ENCODE data around the gene TRIM60. TPM values are rescaled to one million over a fixed set of nuclear protein-coding genes. Genes with fewer than 3 reads are reported as not detected.

Gene TRIM60
- total RNA-seq, 1 experiment from 2014 or later, result not detected

DNA sequence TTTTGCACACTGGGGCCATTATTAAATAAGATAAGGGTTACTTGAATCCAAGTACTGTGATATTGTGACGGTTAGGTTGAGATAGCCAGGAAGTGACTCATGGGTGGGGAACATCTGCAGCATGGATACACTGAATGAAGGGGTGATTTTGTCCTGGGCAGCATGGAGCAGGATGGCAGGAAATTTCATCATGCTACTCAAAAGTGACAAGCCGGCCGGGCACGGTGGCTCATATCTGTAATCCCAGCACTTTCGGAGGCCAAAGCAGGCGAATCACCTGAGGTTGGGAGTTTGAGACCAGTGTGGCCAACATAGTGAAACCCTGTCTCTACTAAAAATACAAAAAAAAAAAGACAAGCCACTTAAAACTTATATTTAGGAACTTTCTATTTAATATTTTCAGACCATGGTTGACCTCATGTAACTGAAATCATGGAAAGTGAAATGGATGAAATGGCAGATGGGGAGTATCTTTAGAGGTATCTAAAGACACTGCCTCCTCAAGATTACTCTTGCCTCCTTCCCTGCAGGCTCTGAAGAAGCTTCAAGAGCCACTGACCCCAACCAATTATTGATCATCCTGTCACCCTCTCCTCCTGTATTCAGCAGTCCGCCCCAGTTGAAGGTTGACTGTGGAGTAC lies 3.9 kb upstream of the TRIM60 start:
- Mint-ChIP-seq H3K27me3 (ENCODE audit: insufficient read depth, unreplicated experiment) (no peaks in the 10 kb centered on the region), H3K27ac (ENCODE audit: low read depth, unreplicated experiment) (no peak overlapping the region), H3K9me3 (ENCODE audit: unreplicated experiment) (no peaks in the 10 kb centered on the region), H3K4me1 (ENCODE audit: insufficient read depth, unreplicated experiment) (no peaks in the 10 kb centered on the region), H3K36me3 (ENCODE audit: insufficient read depth, unreplicated experiment) (no peaks in the 10 kb centered on the region), H3K4me3 (ENCODE audit: unreplicated experiment) (no peak overlapping the region)
- ChIA-PET CTCF (interaction anchor here (0.6 kb wide), 1 partner anchor 69 kb away, joined by 4 read pairs; no protein-coding TSS in a partner anchor), POLR2A (no interaction called here)
- peak; percentile 10 for DNase-seq (ENCODE audit: unreplicated experiment)
- intact Hi-C loops (cut with micrococcal nuclease), result no loop called here
- TF ChIP-seq, protein P1, sequence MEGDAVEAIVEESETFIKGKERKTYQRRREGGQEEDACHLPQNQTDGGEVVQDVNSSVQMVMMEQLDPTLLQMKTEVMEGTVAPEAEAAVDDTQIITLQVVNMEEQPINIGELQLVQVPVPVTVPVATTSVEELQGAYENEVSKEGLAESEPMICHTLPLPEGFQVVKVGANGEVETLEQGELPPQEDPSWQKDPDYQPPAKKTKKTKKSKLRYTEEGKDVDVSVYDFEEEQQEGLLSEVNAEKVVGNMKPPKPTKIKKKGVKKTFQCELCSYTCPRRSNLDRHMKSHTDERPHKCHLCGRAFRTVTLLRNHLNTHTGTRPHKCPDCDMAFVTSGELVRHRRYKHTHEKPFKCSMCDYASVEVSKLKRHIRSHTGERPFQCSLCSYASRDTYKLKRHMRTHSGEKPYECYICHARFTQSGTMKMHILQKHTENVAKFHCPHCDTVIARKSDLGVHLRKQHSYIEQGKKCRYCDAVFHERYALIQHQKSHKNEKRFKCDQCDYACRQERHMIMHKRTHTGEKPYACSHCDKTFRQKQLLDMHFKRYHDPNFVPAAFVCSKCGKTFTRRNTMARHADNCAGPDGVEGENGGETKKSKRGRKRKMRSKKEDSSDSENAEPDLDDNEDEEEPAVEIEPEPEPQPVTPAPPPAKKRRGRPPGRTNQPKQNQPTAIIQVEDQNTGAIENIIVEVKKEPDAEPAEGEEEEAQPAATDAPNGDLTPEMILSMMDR (IDR thresholded peaks at IDR 0.05; ENCODE audit: unreplicated experiment), result no peak
- no TSS peak for BruUV-seq (replicated peaks)

DNA sequence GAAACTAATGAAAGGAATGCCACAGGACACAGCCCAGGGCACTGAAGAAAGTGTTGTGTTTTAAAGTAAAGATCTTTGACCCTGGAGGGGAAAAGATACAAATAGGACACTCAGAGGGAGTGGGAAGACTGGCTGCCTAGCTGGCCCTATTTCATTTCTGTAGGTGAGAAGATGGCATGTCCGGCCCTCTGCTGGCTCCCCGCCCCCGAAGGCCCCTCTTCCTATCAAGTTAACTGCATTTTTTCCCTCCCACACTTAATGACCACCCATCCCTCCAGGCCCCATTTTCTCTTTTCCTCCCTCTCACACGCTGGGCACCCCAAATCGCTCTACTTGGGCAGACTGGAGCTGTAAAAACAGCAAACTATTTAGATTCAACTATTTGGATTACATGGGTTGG lies 16.4 kb downstream of the TRIM60 start:
- Mint-ChIP-seq H3K9me3 (ENCODE audit: unreplicated experiment) (no peaks in the 10 kb centered on the region), H3K27ac (ENCODE audit: low read depth, unreplicated experiment) (no peak overlapping the region), H3K4me3 (ENCODE audit: unreplicated experiment) (no peak overlapping the region), H3K27me3 (ENCODE audit: insufficient read depth, unreplicated experiment) (no peaks in the 10 kb centered on the region), H3K36me3 (ENCODE audit: insufficient read depth, unreplicated experiment) (no peaks in the 10 kb centered on the region), H3K4me1 (ENCODE audit: insufficient read depth, unreplicated experiment) (no peaks in the 10 kb centered on the region)
- CTCF ChIA-PET, result interaction anchor here (0.6 kb wide), 1 partner anchor 14 kb away, joined by 3 read pairs; no protein-coding TSS in a partner anchor
- POLR2A ChIA-PET, result interaction anchor here (0.7 kb wide), 1 partner anchor 303 kb away, joined by 3 read pairs; no protein-coding TSS in a partner anchor
- TF ChIP-seq, protein P1 (IDR thresholded peaks at IDR 0.05; ENCODE audit: unreplicated experiment), result no peak
- intact Hi-C loops (cut with micrococcal nuclease), result no loop called here
- DNase-seq (ENCODE audit: unreplicated experiment), result no peak
- BruUV-seq (replicated peaks), result no TSS peak

DNA sequence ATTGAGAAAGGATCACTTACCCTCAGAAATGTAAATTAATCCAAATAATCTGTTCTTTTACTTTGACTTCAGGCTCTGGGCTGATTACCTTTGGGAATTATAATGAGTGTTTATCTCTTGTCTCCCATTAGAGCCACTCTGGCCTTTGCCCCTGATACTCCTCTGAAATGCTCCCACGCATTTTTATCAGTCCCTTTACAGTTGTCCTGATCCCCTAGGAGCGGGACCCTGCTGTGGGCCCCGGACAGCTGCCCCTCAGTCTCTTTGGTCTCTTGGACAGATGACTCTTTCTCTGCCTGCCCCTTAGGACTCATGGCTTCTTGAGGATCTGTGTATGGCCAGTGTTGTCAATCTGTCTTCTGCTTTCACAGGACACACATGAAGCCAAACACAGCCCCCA lies 20.8 kb downstream of the TRIM60 start:
- H3K4me3 Mint-ChIP-seq (ENCODE audit: unreplicated experiment), result no peak overlapping the region
- no TSS peak for BruUV-seq (replicated peaks)
- CTCF ChIA-PET, result no interaction called here
- no peaks in the 10 kb centered on the region for H3K27me3 Mint-ChIP-seq (ENCODE audit: insufficient read depth, unreplicated experiment)
- peak overlapping the region; percentile 62 for H3K27ac Mint-ChIP-seq (ENCODE audit: low read depth, unreplicated experiment)
- POLR2A ChIA-PET, result no interaction called here
- intact Hi-C loops (cut with micrococcal nuclease), result no loop called here
- DNase-seq (ENCODE audit: unreplicated experiment), result no peak
- TF ChIP-seq, protein P1 (IDR thresholded peaks at IDR 0.05; ENCODE audit: unreplicated experiment), result no peak
- no peaks in the 10 kb centered on the region for H3K4me1 Mint-ChIP-seq (ENCODE audit: insufficient read depth, unreplicated experiment)
- no peaks in the 10 kb centered on the region for H3K9me3 Mint-ChIP-seq (ENCODE audit: unreplicated experiment)
- H3K36me3 Mint-ChIP-seq (ENCODE audit: insufficient read depth, unreplicated experiment), result no peaks in the 10 kb centered on the region

DNA sequence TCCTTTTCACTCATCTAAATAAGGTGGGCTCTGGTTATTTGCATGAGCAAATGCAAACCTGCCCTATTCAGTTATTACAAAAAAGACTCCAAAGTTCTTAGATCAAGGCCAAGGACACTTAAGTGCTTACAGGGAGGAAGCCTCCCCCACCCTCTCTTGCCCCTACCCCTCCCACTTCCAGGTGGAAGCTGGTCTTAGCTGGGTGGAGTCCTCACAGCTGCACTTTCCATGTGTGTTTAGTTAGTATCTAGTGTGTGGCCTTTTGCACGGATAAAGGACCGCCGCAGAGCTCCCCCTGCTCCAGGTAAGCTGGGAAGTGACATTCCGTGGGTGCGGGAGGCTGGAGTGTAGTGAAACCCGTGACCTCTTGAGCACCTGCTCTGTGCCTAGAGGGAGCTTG lies 21.8 kb downstream of the TRIM60 start, which contains the start of gene TRIM75:
Gene TRIM75 (plus strand): TSS at position 222 of the 400 bp plus-strand sequence. CDS start 5,282 bp downstream, outside the sequence.
- CTCF ChIA-PET, result no interaction called here
- TF ChIP-seq, protein P1 (IDR thresholded peaks at IDR 0.05; ENCODE audit: unreplicated experiment), result no peak
- no peak for DNase-seq (ENCODE audit: unreplicated experiment)
- no peaks in the 10 kb centered on the region for H3K4me1 Mint-ChIP-seq (ENCODE audit: insufficient read depth, unreplicated experiment)
- H3K27me3 Mint-ChIP-seq (ENCODE audit: insufficient read depth, unreplicated experiment), result no peaks in the 10 kb centered on the region
- no peak within 1 kb of the TSS for H3K4me3 Mint-ChIP-seq (ENCODE audit: unreplicated experiment)
- intact Hi-C loops (cut with micrococcal nuclease), result no loop called here
- BruUV-seq (replicated peaks), result no TSS peak
- H3K9me3 Mint-ChIP-seq (ENCODE audit: unreplicated experiment), result no peaks in the 10 kb centered on the region
- no peaks in the 10 kb centered on the region for H3K36me3 Mint-ChIP-seq (ENCODE audit: insufficient read depth, unreplicated experiment)
- H3K27ac Mint-ChIP-seq (ENCODE audit: low read depth, unreplicated experiment), result peak within 1 kb of the TSS; percentile 62
- POLR2A ChIA-PET, result no interaction called here
